ENCODE results near the gene ALDOA.

Gene ALDOA

GRCh38 chr16:30041841-30042240 is 23.7 kb upstream of the ALDOA start:
- DNase-seq (ENCODE audit: low read depth) = no peak

- DNase-seq (ENCODE audit: low read depth) = no peak
These were observed 19.4 kb upstream of the ALDOA start for GRCh38 chr16:30046178-30046577.

- no peak for DNase-seq (ENCODE audit: low read depth)
These were observed 19.0 kb upstream of the ALDOA start for GRCh38 chr16:30046588-30046987.

GRCh38 chr16:30049871-30050270 is 15.7 kb upstream of the ALDOA start:
- DNase-seq (ENCODE audit: low read depth) = no peak

GRCh38 chr16:30051518-30051917 is 14.0 kb upstream of the ALDOA start:
- DNase-seq (ENCODE audit: low read depth) = no peak

GRCh38 chr16:30052671-30053372 is 12.7 kb upstream of the ALDOA start:
- peak; percentile 68 for DNase-seq (ENCODE audit: low read depth)

GRCh38 chr16:30053376-30054015 is 12.1 kb upstream of the ALDOA start:
- DNase-seq (ENCODE audit: low read depth) = no peak

- DNase-seq (ENCODE audit: low read depth) = no peak
These were observed 11.1 kb upstream of the ALDOA start for GRCh38 chr16:30054451-30054850.

GRCh38 chr16:30054959-30055553 is 10.5 kb upstream of the ALDOA start:
- DNase-seq (ENCODE audit: low read depth) = no peak

- DNase-seq (ENCODE audit: low read depth) = no peak
These were observed 5.2 kb upstream of the ALDOA start for GRCh38 chr16:30060346-30060745.

GRCh38 chr16:30060836-30061554 is 4.6 kb upstream of the ALDOA start:
- DNase-seq (ENCODE audit: low read depth) = no peak

GRCh38 chr16:30063278-30063892 is 2.2 kb upstream of the ALDOA start:
- no peak for DNase-seq (ENCODE audit: low read depth)

GRCh38 chr16:30063893-30064728 is 1.4 kb upstream of the ALDOA start:
- DNase-seq (ENCODE audit: low read depth) = no peak

GRCh38 chr16:30064729-30065101 is 845 bp upstream of the ALDOA start:
- no peak for DNase-seq (ENCODE audit: low read depth)

- DNase-seq (ENCODE audit: low read depth) = no peak
These were observed 592 bp downstream of the ALDOA start for GRCh38 chr16:30065943-30066760.

- no peak for DNase-seq (ENCODE audit: low read depth)
These were observed 1.4 kb downstream of the ALDOA start for GRCh38 chr16:30066761-30067583.

GRCh38 chr16:30067584-30067916 is 2.0 kb downstream of the ALDOA start:
- no peak for DNase-seq (ENCODE audit: low read depth)

- no peak for DNase-seq (ENCODE audit: low read depth)
These were observed 2.8 kb downstream of the ALDOA start for GRCh38 chr16:30068333-30068732.

GRCh38 chr16:30068750-30069610 is 3.4 kb downstream of the ALDOA start:
- no peak for DNase-seq (ENCODE audit: low read depth)
